K562 (cell line): ENCODE measurements around the gene RBMS3.
"Not testable (repeated sequence)": the region's sequence is repeated elsewhere in the genome, so short reads cannot be mapped to it uniquely, and the experiment has no call there.

Experiments
- CBFB ChIP-seq: sonication (generic); formaldehyde crosslinking; IDR thresholded peaks from 2 replicates; pipeline ENCODE4 v1.4.0; 2020; ENCODE audit warnings: mild to moderate bottlenecking, missing genetic modification reagents
- FOXA3 ChIP-seq, 2 experiments: fragments of 450-650 bp in 1 of 2; sonication (generic) in 1 of 2; formaldehyde crosslinking; IDR thresholded peaks in 1 of 2; conservative IDR thresholded peaks in 1 of 2; 2 replicates each; pipeline versions ENCODE4 v1.4.0 to v1.8.0; 2020 to 2022; ENCODE audit warnings: mild to moderate bottlenecking in 2 of 2, missing genetic modification reagents in 1 of 2
- HOXB6 ChIP-seq: fragments of 250-450 bp; sonication (Bioruptor Pico); IDR thresholded peaks from 2 replicates; pipeline ENCODE4 v1.5.1; 2022; ENCODE audit warnings: mild to moderate bottlenecking, borderline replicate concordance
- NFATC3 ChIP-seq: fragments of 450-650 bp; IDR thresholded peaks from 2 replicates; pipeline ENCODE4 v1.6.1; 2017; ENCODE audit warnings: mild to moderate bottlenecking
- SP1 ChIP-seq: sonication (generic); formaldehyde crosslinking; IDR thresholded peaks from 2 replicates; pipeline ENCODE4 v1.8.1; 2022; ENCODE audit warnings: mild to moderate bottlenecking, missing genetic modification reagents
- TFAP4 ChIP-seq: sonication (generic); formaldehyde crosslinking; IDR thresholded peaks from 2 replicates; pipeline ENCODE4 v1.8.0; 2022; ENCODE audit warnings: missing genetic modification reagents, mild to moderate bottlenecking, moderate library complexity, borderline replicate concordance
- TRIM24 ChIP-seq, 2 experiments: fragments of 450-650 bp; IDR thresholded peaks; 2 replicates each; pipeline ENCODE4 v1.6.1; 2016
- ZFP1 ChIP-seq: fragments of 450-650 bp; formaldehyde crosslinking; IDR thresholded peaks from 2 replicates; pipeline ENCODE4 v1.4.0; 2020; ENCODE audit warnings: mild to moderate bottlenecking, mixed read lengths
- ZNF586 ChIP-seq: fragments of 450-650 bp; formaldehyde crosslinking; conservative IDR thresholded peaks from 2 replicates; pipeline ENCODE4 v1.4.0; 2020; ENCODE audit warnings: mild to moderate bottlenecking, moderate library complexity

GRCh38 chr3:29393946-29394345, 113.1 kb downstream of the RBMS3 start:
- TF ChIP-seq ZFP1; TRIM24 (IDR thresholded peaks at IDR 0.05); FOXA3 (CRISPR knock-in tag; conservative IDR thresholded peaks at IDR 0.05 in 1 of 2, IDR thresholded peaks at IDR 0.05 in 1 of 2); CBFB (CRISPR knock-in tag); SP1 (CRISPR knock-in tag); TFAP4 (CRISPR knock-in tag); ZNF586; HOXB6 (CRISPR knock-in tag); NFATC3: not testable (repeated sequence)
